ENCODE data around the gene ARHGAP15.

ARHGAP15 gene

GRCh38 chr2:143604566-143604959 is 475.3 kb downstream of the ARHGAP15 start:
- Histone ChIP-seq H3K27me3 (ENCODE audit: insufficient read depth, low read length) (no peaks in the 10 kb centered on the region), H2AFZ (ENCODE audit: low read length) (no peak overlapping the region), H3K9me3 (ENCODE audit: low read length) (no peaks in the 10 kb centered on the region), H3K36me3 (ENCODE audit: insufficient read depth, low read length) (no peaks in the 10 kb centered on the region), H3K9me2 (ENCODE audit: low read depth, low read length) (no peaks in the 10 kb centered on the region), H3K27ac (ENCODE audit: low read depth, low read length, poor library complexity, severe bottlenecking) (no peak overlapping the region), H4K20me1 (ENCODE audit: insufficient read depth, low read length) (no peaks in the 10 kb centered on the region), H3K9ac (ENCODE audit: low read length) (no peak overlapping the region), H3K4me3 (ENCODE audit: low read depth, low read length, poor library complexity, severe bottlenecking) (no peak overlapping the region), H3K79me2 (ENCODE audit: insufficient read depth, low read length) (no peaks in the 10 kb centered on the region), H3K4me1 (ENCODE audit: insufficient read depth, low read length, severe bottlenecking) (no peaks in the 10 kb centered on the region), H3K4me2 (ENCODE audit: low read length) (no peak overlapping the region), H3F3A (ENCODE audit: insufficient read depth, low read length) (no peaks in the 10 kb centered on the region)
- TF ChIP-seq, protein P1, sequence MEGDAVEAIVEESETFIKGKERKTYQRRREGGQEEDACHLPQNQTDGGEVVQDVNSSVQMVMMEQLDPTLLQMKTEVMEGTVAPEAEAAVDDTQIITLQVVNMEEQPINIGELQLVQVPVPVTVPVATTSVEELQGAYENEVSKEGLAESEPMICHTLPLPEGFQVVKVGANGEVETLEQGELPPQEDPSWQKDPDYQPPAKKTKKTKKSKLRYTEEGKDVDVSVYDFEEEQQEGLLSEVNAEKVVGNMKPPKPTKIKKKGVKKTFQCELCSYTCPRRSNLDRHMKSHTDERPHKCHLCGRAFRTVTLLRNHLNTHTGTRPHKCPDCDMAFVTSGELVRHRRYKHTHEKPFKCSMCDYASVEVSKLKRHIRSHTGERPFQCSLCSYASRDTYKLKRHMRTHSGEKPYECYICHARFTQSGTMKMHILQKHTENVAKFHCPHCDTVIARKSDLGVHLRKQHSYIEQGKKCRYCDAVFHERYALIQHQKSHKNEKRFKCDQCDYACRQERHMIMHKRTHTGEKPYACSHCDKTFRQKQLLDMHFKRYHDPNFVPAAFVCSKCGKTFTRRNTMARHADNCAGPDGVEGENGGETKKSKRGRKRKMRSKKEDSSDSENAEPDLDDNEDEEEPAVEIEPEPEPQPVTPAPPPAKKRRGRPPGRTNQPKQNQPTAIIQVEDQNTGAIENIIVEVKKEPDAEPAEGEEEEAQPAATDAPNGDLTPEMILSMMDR (IDR thresholded peaks at IDR 0.05; ENCODE audit: low read length) = no peak
- TF ChIP-seq EZH2 (IDR thresholded peaks at IDR 0.05; ENCODE audit: borderline replicate concordance, low read length) = no peak

DNA sequence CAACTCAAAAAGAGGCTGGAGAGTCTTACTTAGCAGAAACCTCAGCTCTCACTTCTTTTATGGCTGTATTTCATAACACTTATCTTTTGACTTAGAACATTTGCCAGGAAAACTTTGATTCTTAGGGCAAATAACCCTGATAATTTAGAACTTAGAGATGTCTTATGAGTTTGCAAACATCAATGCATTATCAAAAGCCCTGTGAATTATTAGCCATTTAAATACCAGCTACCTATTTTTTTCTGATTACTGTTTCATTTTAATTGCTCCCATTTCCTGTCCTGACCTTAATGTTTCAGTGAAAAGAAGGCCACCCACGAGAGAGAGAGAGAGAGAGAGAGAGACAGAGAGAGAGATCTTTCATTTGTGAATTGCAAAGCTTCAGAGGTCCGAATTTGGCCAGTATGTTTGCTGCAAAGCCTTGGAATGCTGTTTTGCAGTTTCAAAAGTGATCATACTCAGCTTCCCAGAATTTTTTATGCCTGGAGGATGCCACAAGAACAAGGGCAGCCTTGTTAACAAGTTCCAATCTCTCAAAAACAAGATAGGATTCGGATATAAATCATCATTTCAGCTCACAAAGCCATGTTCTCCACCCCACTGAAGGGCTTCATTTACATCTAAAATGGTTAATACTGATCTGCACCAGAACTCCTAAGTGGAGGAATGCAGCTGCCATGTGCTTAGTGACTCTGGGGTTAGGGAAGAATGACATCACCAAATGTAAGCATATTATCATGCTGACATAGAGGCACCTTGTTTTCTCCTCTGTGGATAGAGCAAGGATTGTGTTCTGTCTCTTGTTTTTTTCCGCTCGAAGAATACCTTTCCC is 478.2 kb downstream of the ARHGAP15 start:
- Histone ChIP-seq H3K9me3 (ENCODE audit: low read length) (no peaks in the 10 kb centered on the region), H3K4me2 (ENCODE audit: low read length) (no peak overlapping the region), H3K36me3 (ENCODE audit: insufficient read depth, low read length) (no peaks in the 10 kb centered on the region), H2AFZ (ENCODE audit: low read length) (no peak overlapping the region), H3K79me2 (ENCODE audit: insufficient read depth, low read length) (no peaks in the 10 kb centered on the region), H3K27me3 (ENCODE audit: insufficient read depth, low read length) (no peaks in the 10 kb centered on the region), H3F3A (ENCODE audit: insufficient read depth, low read length) (no peaks in the 10 kb centered on the region), H3K9me2 (ENCODE audit: low read depth, low read length) (no peaks in the 10 kb centered on the region), H3K4me1 (ENCODE audit: insufficient read depth, low read length, severe bottlenecking) (no peaks in the 10 kb centered on the region), H4K20me1 (ENCODE audit: insufficient read depth, low read length) (no peaks in the 10 kb centered on the region), H3K9ac (ENCODE audit: low read length) (no peak overlapping the region), H3K27ac (ENCODE audit: low read depth, low read length, poor library complexity, severe bottlenecking) (no peak overlapping the region), H3K4me3 (ENCODE audit: low read depth, low read length, poor library complexity, severe bottlenecking) (no peak overlapping the region)
- TF ChIP-seq EZH2 (IDR thresholded peaks at IDR 0.05; ENCODE audit: borderline replicate concordance, low read length) = no peak
- TF ChIP-seq, protein P1 (IDR thresholded peaks at IDR 0.05; ENCODE audit: low read length) = no peak

DNA sequence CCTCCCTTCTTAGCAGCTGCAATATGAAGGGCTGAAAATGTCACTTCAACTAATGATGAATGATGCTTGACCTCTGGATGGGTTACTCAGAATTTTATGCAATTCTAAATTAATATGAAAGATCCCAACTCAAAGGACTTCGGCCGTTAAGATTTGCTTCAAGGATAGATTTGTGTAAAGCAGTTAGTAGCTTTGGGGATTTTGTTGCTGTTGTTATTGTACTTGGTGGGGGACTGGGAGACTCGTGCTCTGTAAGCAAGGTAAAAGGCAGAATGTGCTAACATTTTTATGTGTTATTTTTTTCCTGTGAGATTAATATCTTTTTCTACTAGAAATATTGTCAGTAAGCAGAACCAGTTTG is 478.8 kb downstream of the ARHGAP15 start:
- Histone ChIP-seq H3K79me2 (ENCODE audit: insufficient read depth, low read length) (no peaks in the 10 kb centered on the region), H3K9me2 (ENCODE audit: low read depth, low read length) (no peaks in the 10 kb centered on the region), H4K20me1 (ENCODE audit: insufficient read depth, low read length) (no peaks in the 10 kb centered on the region), H3K9ac (ENCODE audit: low read length) (no peak overlapping the region), H3K27ac (ENCODE audit: low read depth, low read length, poor library complexity, severe bottlenecking) (no peak overlapping the region), H3K4me2 (ENCODE audit: low read length) (no peak overlapping the region), H3K4me1 (ENCODE audit: insufficient read depth, low read length, severe bottlenecking) (no peaks in the 10 kb centered on the region), H3K9me3 (ENCODE audit: low read length) (no peaks in the 10 kb centered on the region), H3K36me3 (ENCODE audit: insufficient read depth, low read length) (no peaks in the 10 kb centered on the region), H3K4me3 (ENCODE audit: low read depth, low read length, poor library complexity, severe bottlenecking) (no peak overlapping the region), H3F3A (ENCODE audit: insufficient read depth, low read length) (no peaks in the 10 kb centered on the region), H3K27me3 (ENCODE audit: insufficient read depth, low read length) (no peaks in the 10 kb centered on the region), H2AFZ (ENCODE audit: low read length) (no peak overlapping the region)
- TF ChIP-seq, protein P1 (IDR thresholded peaks at IDR 0.05; ENCODE audit: low read length) = no peak
- no peak for TF ChIP-seq EZH2 (IDR thresholded peaks at IDR 0.05; ENCODE audit: borderline replicate concordance, low read length)
